Measurements from ENCODE around the gene KPNA6.
A peak's percentile ranks its signal among the peaks of the same experiment; 100 is the strongest.
"Not testable (repeated sequence)": the region's sequence is repeated elsewhere in the genome, so short reads cannot be mapped to it uniquely, and the experiment has no call there.

The KPNA6 gene

GRCh38 chr1:32107742-32108661 lies at the start of gene KPNA6:
Gene KPNA6 (plus strand): TSS chr1:32108056. CDS start chr1:32108131, 75 bp downstream.
- in situ Hi-C loops (cut with HindIII; ENCODE audit: low pct_unique_long_range_greater_than_20kb, low sequenced_read_pairs): no loop called here
- no peak for TF ChIP-seq JUND (IDR thresholded peaks at IDR 0.05; ENCODE audit: low read depth)
- peak; percentile 34 to 96 for DNase-seq (ENCODE audit: low read depth in 1 of 2, low spot score in 1 of 2)

GRCh38 chr1:32060914-32061313 lies 46.9 kb upstream of the KPNA6 start:
- no peak for DNase-seq (ENCODE audit: low read depth in 1 of 2, low spot score in 1 of 2)
- TF ChIP-seq JUND (IDR thresholded peaks at IDR 0.05; ENCODE audit: low read depth): no peak
- in situ Hi-C loops (cut with HindIII; ENCODE audit: low pct_unique_long_range_greater_than_20kb, low sequenced_read_pairs): no loop called here

DNA sequence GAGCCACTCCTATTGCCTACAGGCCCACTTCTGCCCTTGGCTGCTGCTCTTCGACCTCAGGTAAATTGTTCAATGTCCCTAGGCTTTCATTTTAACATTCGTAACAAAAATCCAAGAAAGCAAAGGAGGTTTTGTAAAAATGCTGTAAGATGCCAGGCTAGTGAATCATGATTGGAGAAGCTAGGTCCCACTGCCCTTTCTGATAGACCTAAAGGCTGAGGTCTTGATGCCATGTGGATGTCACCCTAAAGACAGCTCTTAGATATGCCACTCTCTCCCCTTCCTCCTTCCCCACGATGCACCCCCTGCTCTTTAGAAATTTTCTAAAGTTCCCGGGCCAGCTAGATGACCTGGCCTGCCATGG lies 45.0 kb upstream of the KPNA6 start:
- in situ Hi-C loops (cut with HindIII; ENCODE audit: low pct_unique_long_range_greater_than_20kb, low sequenced_read_pairs): no loop called here
- no peak for TF ChIP-seq JUND (IDR thresholded peaks at IDR 0.05; ENCODE audit: low read depth)
- no peak for DNase-seq (ENCODE audit: low read depth in 1 of 2, low spot score in 1 of 2)

DNA sequence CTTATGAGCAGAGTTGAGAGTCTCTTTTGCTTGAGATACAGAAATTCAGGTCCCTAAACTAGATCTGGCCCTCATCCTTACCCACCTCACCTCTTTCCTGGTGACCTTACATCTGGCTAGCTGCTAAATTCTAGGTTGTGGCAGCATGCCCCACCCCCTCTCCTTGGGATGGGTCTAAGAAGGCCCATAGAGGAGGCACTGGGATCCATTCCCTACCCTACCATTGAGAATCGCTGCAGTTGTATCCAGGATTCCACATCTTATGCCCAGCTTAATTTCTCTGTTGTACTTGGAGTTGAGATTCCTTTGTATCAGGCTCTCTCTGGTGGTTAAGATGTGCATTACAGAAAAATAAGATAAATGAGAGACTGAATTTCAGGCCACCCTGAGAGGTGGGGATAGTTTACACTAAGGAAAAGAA lies 44.6 kb upstream of the KPNA6 start:
- TF ChIP-seq JUND (IDR thresholded peaks at IDR 0.05; ENCODE audit: low read depth): no peak
- in situ Hi-C loops (cut with HindIII; ENCODE audit: low pct_unique_long_range_greater_than_20kb, low sequenced_read_pairs): no loop called here
- DNase-seq (ENCODE audit: low read depth in 1 of 2, low spot score in 1 of 2): peak; percentile 11 to 74

GRCh38 chr1:32065613-32066488 lies 42.0 kb upstream of the KPNA6 start:
- DNase-seq (ENCODE audit: low read depth in 1 of 2, low spot score in 1 of 2); in situ Hi-C loops (cut with HindIII; ENCODE audit: low pct_unique_long_range_greater_than_20kb, low sequenced_read_pairs): not testable (repeated sequence)

DNA sequence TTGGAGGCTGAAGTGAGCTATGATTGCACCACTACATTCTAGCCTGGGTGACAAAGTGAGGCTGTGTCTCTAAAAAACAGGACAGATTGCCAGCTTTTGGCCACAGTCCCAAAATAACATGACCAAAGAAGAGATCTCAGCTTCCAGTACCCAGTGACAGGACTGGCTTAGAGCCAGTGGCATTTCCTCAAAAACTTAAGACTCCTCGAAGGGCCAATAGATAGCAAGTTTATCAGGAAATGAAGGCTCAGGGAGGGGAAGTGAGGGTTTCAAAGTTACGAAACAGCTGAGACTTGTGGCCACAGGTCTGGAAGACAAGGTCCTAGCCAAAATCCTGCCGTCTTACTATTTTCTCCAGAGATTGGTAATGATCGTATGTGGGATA lies 41.4 kb upstream of the KPNA6 start:
- in situ Hi-C loops (cut with HindIII; ENCODE audit: low pct_unique_long_range_greater_than_20kb, low sequenced_read_pairs): no loop called here

DNA sequence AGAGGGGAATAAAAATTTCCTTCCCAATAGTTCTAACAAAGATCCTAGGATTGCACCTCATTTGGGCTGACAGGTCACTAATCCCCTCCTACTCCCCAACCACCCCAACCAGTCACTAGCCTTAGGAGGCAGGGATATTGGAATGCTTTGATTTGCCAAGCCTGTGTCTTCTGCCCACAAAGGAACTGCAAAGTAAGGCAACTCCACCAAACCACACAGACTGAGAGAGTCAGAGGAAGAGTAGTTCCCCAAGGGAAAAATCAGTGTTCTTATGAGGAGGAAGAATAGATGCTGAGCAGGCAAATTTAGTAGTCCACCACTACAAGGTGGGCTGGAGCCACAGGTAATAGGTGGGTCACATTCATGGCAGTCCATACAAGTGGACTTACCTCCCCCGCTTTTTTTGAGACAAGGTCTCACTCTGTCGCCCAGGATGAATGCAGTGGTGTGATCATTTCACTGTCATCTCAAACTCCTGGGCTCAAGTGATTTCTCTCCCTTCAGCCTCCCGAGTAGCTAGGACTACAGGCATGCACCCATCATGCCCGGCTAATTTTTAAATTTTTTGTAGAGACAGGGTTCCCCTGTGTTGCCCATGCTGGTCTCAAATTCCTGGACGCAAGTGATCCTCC lies 38.8 kb upstream of the KPNA6 start:
- no peak for TF ChIP-seq JUND (IDR thresholded peaks at IDR 0.05; ENCODE audit: low read depth)
- in situ Hi-C loops (cut with HindIII; ENCODE audit: low pct_unique_long_range_greater_than_20kb, low sequenced_read_pairs): no loop called here
- peak in 1 of 2 experiments; percentile 18 for DNase-seq (ENCODE audit: low read depth in 1 of 2, low spot score in 1 of 2)

More for the DNA sequence above, 41.4 kb upstream of the KPNA6 start:
- TF ChIP-seq JUND (IDR thresholded peaks at IDR 0.05; ENCODE audit: low read depth): no peak
- peak in 1 of 2 experiments; percentile 13 for DNase-seq (ENCODE audit: low read depth in 1 of 2, low spot score in 1 of 2)

DNA sequence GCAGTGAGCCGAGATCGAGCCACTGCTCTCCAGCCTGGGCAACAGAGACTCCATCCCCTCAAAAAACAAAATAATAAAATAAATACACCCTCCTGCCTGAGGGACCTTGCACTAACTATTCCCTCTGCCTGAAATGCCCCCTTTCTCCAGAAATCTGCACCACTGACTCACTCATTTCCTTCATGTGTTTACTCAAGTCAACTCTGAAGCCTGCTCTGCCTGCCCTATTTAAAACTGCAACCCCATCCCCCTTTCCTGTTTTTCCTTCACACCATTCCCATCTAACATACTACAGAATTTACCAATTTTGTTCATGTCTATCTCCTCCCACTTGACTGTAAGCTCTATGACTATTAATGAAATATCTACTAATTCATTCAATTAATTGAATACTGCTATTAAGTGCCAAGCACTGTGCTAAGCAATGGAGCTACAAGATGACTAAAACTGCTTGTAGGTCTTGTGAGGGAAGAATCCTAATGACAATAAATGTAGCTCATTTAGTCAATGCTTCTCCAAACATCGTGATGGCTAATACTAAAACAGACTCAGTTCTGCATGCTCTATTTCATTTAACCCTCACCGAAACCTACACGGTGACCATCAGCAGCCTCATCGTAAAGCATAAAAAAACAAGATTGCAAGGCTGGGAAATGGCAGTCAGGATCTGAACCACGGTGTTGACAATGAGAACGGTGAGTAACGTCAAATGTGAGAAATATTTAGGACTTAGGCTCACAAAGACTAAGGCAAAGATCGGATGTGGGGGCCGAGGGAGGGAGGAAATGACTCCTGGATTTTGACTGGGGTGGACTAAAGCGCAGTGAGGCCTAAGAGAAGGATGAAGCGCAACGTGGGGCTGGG lies 35.9 kb upstream of the KPNA6 start:
- no peak for DNase-seq (ENCODE audit: low read depth in 1 of 2, low spot score in 1 of 2)
- no peak for TF ChIP-seq JUND (IDR thresholded peaks at IDR 0.05; ENCODE audit: low read depth)
- in situ Hi-C loops (cut with HindIII; ENCODE audit: low pct_unique_long_range_greater_than_20kb, low sequenced_read_pairs): no loop called here

DNA sequence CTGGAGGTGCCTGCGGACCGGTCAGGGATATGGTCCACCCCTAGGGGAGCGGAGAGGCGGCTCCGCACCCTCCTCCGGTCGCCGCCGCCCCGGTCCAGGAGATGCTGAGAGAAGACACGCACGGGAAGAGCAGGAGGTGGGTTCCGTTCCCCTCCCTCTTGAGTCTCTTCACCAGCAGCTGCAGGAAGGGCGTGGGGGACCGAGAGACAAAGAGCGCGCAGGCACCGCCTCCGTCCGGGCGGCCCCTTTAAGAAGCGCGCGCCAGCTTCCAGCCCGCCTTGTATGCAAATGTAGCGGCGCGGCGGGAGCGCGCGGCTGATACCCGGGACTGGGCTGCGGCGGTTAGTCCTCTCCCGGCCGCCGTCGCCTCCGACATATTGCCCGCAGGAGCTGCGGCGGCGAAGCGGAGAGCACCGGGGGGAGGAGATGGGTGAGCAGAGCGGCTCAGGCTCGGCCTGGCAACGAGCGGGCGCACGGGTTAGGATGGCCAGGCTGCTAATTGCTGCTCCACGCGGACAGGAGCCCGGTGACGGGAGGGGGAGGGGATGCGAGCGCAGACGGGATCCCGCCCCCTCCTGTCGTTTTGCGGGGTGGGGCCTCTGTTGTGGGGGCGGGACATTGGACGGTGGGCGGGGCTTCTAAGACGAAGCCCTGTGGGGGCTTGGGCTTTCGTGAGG lies 35.1 kb upstream of the KPNA6 start, which contains the start of gene TMEM39B:
TSS of gene TMEM39B (plus strand) at position 318 of the 677 bp plus-strand sequence. CDS start at position 427, 109 bp downstream.
- TF ChIP-seq JUND (IDR thresholded peaks at IDR 0.05; ENCODE audit: low read depth): no peak
- in situ Hi-C loops (cut with HindIII; ENCODE audit: low pct_unique_long_range_greater_than_20kb, low sequenced_read_pairs): no loop called here
- peak; percentile 81 to 92 for DNase-seq (ENCODE audit: low read depth in 1 of 2, low spot score in 1 of 2)

- DNase-seq (ENCODE audit: low read depth in 1 of 2, low spot score in 1 of 2): no peak
- in situ Hi-C loops (cut with HindIII; ENCODE audit: low pct_unique_long_range_greater_than_20kb, low sequenced_read_pairs): no loop called here
These were observed 34.3 kb upstream of the KPNA6 start for GRCh38 chr1:32073299-32074229.

More at GRCh38 chr1:32073299-32074229, 34.3 kb upstream of the KPNA6 start:
- TF ChIP-seq JUND (IDR thresholded peaks at IDR 0.05; ENCODE audit: low read depth): no peak
